H9 (cell line): ENCODE measurements around the gene NME8. TPM values are rescaled to one million over a fixed set of nuclear protein-coding genes. Genes with fewer than 3 reads are reported as not detected.

Source experiments
- DNase-seq: peaks from one replicate; pipeline ENCODE4 v3.0.0-alpha.2; 2017
- H2AFZ ChIP-seq: one replicate; pipeline ENCODE4 v1.6.1; 2013; ENCODE audit warnings: mild to moderate bottlenecking, low read length, control low read depth, moderate library complexity
- H2AK5ac ChIP-seq: 2 replicates; pipeline ENCODE4 v1.6.1; 2013; ENCODE audit warnings: low read length, control low read depth, mixed read lengths; ENCODE audit not compliant: insufficient read length
- H2BK120ac ChIP-seq: one replicate; pipeline ENCODE4 v1.6.1; 2013; ENCODE audit warnings: low read depth, mild to moderate bottlenecking, low read length, control low read depth, inconsistent platforms; ENCODE audit not compliant: poor library complexity, severe bottlenecking
- H2BK12ac ChIP-seq: 2 replicates; pipeline ENCODE4 v1.6.1; 2013; ENCODE audit warnings: low read length, control low read depth, mixed read lengths, low read depth; ENCODE audit not compliant: insufficient read length
- H2BK15ac ChIP-seq: 2 replicates; pipeline ENCODE4 v1.6.1; 2013; ENCODE audit warnings: low read depth, low read length, control low read depth
- H2BK20ac ChIP-seq: one replicate; pipeline ENCODE4 v1.6.1; 2013; ENCODE audit warnings: low read depth, mild to moderate bottlenecking, low read length, control low read depth, inconsistent platforms; ENCODE audit not compliant: poor library complexity, severe bottlenecking
- H2BK5ac ChIP-seq: 2 replicates; pipeline ENCODE4 v1.6.1; 2013; ENCODE audit warnings: low read length, control low read depth, mixed read lengths; ENCODE audit not compliant: insufficient read length
- H3K14ac ChIP-seq: 2 replicates; pipeline ENCODE4 v1.6.1; 2013; ENCODE audit warnings: low read length, control low read depth; ENCODE audit not compliant: insufficient read depth
- H3K18ac ChIP-seq: 2 replicates; pipeline ENCODE4 v1.6.1; 2013; ENCODE audit warnings: low read depth, mild to moderate bottlenecking, mixed read lengths, low read length, control low read depth; ENCODE audit not compliant: insufficient read length
- H3K23ac ChIP-seq: 2 replicates; pipeline ENCODE4 v1.6.1; 2013; ENCODE audit warnings: low read length, control low read depth, mixed read lengths, low read depth; ENCODE audit not compliant: insufficient read length
- H3K23me2 ChIP-seq: 2 replicates; pipeline ENCODE4 v1.6.1; 2013; ENCODE audit warnings: low read depth, mild to moderate bottlenecking, mixed read lengths, low read length, control low read depth; ENCODE audit not compliant: insufficient read length, poor library complexity, severe bottlenecking
- H3K27ac ChIP-seq: 2 replicates; pipeline ENCODE4 v1.5.1; 2013; ENCODE audit warnings: low read length, control low read depth, mixed read lengths, low read depth; ENCODE audit not compliant: insufficient read length
- H3K27me3 ChIP-seq: 2 replicates; pipeline ENCODE4 v1.6.1; 2013; ENCODE audit warnings: low read length, control low read depth, inconsistent platforms; ENCODE audit not compliant: insufficient read depth
- H3K4ac ChIP-seq: 2 replicates; pipeline ENCODE4 v1.6.1; 2013; ENCODE audit warnings: low read depth, mild to moderate bottlenecking, control low read depth, inconsistent platforms, low read length, moderate library complexity
- H3K4me1 ChIP-seq: 2 replicates; pipeline ENCODE4 v1.6.1; 2013; ENCODE audit warnings: low read length, control low read depth, inconsistent platforms; ENCODE audit not compliant: insufficient read depth
- H3K4me2 ChIP-seq: 2 replicates; pipeline ENCODE4 v1.6.1; 2013; ENCODE audit warnings: low read length, control low read depth, mixed read lengths; ENCODE audit not compliant: insufficient read length, insufficient read depth
- H3K56ac ChIP-seq: 2 replicates; pipeline ENCODE4 v1.6.1; 2013; ENCODE audit warnings: low read depth, mild to moderate bottlenecking, mixed read lengths, low read length, control low read depth; ENCODE audit not compliant: insufficient read length
- H3K79me1 ChIP-seq: 2 replicates; pipeline ENCODE4 v1.6.1; 2013; ENCODE audit warnings: low read depth, mild to moderate bottlenecking, moderate library complexity, low read length, control low read depth, inconsistent platforms; ENCODE audit not compliant: insufficient read depth, poor library complexity, severe bottlenecking
- H3K79me2 ChIP-seq: 2 replicates; pipeline ENCODE4 v1.6.1; 2013; ENCODE audit warnings: low read length, control low read depth, inconsistent platforms; ENCODE audit not compliant: insufficient read depth
- H3K9ac ChIP-seq: 2 replicates; pipeline ENCODE4 v1.6.1; 2013; ENCODE audit warnings: low read length, control low read depth, mixed read lengths; ENCODE audit not compliant: insufficient read length; ENCODE audit errors: extremely low read depth
- H3K9me3 ChIP-seq: one replicate; pipeline ENCODE4 v1.6.1; 2013; ENCODE audit warnings: low read depth, low read length, inconsistent platforms; ENCODE audit not compliant: control insufficient read depth
- H3T11ph ChIP-seq: one replicate; pipeline ENCODE4 v1.6.1; 2013; ENCODE audit warnings: mild to moderate bottlenecking, low read length, control low read depth, inconsistent platforms
- H4K20me1 ChIP-seq: one replicate; pipeline ENCODE4 v1.6.1; 2013; ENCODE audit not compliant: control insufficient read depth, insufficient read length, insufficient read depth
- H4K5ac ChIP-seq: 2 replicates; pipeline ENCODE4 v1.6.1; 2013; ENCODE audit warnings: low read depth, mild to moderate bottlenecking, mixed read lengths, low read length, control low read depth; ENCODE audit not compliant: insufficient read length
- H4K8ac ChIP-seq: replicated peaks from 2 replicates; pipeline ENCODE4 v1.6.1; 2013; ENCODE audit warnings: low read length, control low read depth, mixed read lengths, low read depth; ENCODE audit not compliant: insufficient read length
- H4K91ac ChIP-seq: 2 replicates; pipeline ENCODE4 v1.6.1; 2013; ENCODE audit warnings: low read depth, mild to moderate bottlenecking, moderate library complexity, mixed read lengths, low read length, control low read depth; ENCODE audit not compliant: insufficient read length
- H3K27ac Mint-ChIP-seq, 3 experiments: 2 replicates in 2 of 3; 3 replicates in 1 of 3; pipeline ENCODE4 v1.8.0; 2020 to 2021; ENCODE audit warnings: mixed read lengths in 3 of 3, mild to moderate bottlenecking in 1 of 3, moderate library complexity in 1 of 3
- H3K27me3 Mint-ChIP-seq: 2 replicates; pipeline ENCODE4 v1.8.0; 2021; ENCODE audit warnings: low read depth, mild to moderate bottlenecking, moderate library complexity, mixed read lengths
- H3K36me3 Mint-ChIP-seq, 3 experiments: 2 replicates in 2 of 3; 3 replicates in 1 of 3; pipeline ENCODE4 v1.8.0; 2020 to 2021; ENCODE audit warnings: low read depth in 3 of 3, mixed read lengths in 3 of 3; ENCODE audit not compliant: insufficient read depth in 1 of 3
- H3K4me1 Mint-ChIP-seq, 2 experiments: 2 replicates each; pipeline ENCODE4 v1.8.0; 2020; ENCODE audit warnings: mixed read lengths in 2 of 2
- H3K4me3 Mint-ChIP-seq, 2 experiments: 2 replicates in 1 of 2; 3 replicates in 1 of 2; pipeline ENCODE4 v1.8.0; 2020 to 2021; ENCODE audit warnings: mild to moderate bottlenecking in 2 of 2, mixed read lengths in 2 of 2, moderate library complexity in 1 of 2
- H3K9me3 Mint-ChIP-seq, 2 experiments: 2 replicates in 1 of 2; 3 replicates in 1 of 2; pipeline ENCODE4 v1.8.0; 2020; ENCODE audit warnings: mild to moderate bottlenecking in 2 of 2, mixed read lengths in 2 of 2, moderate library complexity in 1 of 2
- CTCF ChIP-seq: fragments of 200-600 bp; sonication (generic); conservative IDR thresholded peaks from 3 replicates; pipeline ENCODE4 v1.8.0; 2021; ENCODE audit warnings: antibody characterized with exemption, mild to moderate bottlenecking
- WGBS: extraction: QIAGEN DNeasy Blood & Tissue Kit; methylation state at CpG from one replicate; pipeline ENCODE4 v1.1.7; 2013; ENCODE audit warnings: missing lambda C conversion rate, low lambda C conversion rate, mixed read lengths; ENCODE audit not compliant: insufficient read length; ENCODE audit errors: extremely low coverage; 5-methylcytosine and 5-hydroxymethylcytosine counted together
- long read RNA-seq: library from polyadenylated mRNA; unstranded; transcript quantifications from one replicate; pipeline ENCODE4 v2.0.0, GENCODE V29; 2020
- total RNA-seq: library from RNA; stranded (reverse); gene quantifications from 2 replicates; pipeline ENCODE4 v1.2.1, GENCODE V29; 2021

Gene NME8
- total RNA-seq, result 0.33 TPM in 1 of 2 replicates, not detected in the other
- long read RNA-seq, result 0 reads

DNA sequence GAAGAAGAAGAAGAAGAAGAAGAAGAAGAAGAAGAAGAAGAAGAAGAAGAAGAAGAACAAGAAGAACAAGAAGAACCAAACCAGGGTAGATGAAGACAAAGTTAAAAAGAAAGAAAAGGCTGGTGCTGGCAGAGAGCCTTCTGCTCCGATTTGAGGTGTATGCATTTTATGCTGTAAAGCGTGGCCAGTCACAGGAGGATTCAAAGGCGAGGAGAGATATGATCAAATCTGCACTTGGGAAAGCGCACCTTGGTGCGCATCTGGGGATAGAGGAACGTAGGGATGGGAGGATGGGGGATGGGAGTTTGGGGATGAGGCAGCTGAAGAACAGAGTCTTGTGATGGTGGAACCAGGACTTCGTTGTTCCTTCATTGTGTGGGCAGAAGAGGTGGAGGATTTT lies at the start of gene NME8:
TSS of gene NME8 (plus strand) at position 301 of the 400 bp plus-strand sequence. CDS start 1,670 bp downstream, outside the sequence.
- Histone ChIP-seq H3K23me2 (no peaks in the 10 kb centered on the region), H3K18ac (no peak within 1 kb of the TSS), H3K14ac (no peak within 1 kb of the TSS), H3K4ac (no peak within 1 kb of the TSS), H3K27ac (no peak within 1 kb of the TSS), H3K27me3 (no peaks in the 10 kb centered on the region), H4K8ac (no peak within 1 kb of the TSS), H2BK120ac (no peak within 1 kb of the TSS), H2AFZ (no peak within 1 kb of the TSS), H3K9ac (no peak within 1 kb of the TSS), H3K4me1 (no peaks in the 10 kb centered on the region), H2BK15ac (no peak within 1 kb of the TSS), H3K79me1 (no peaks in the 10 kb centered on the region), H4K20me1 (no peaks in the 10 kb centered on the region), H3K56ac (no peak within 1 kb of the TSS), H4K5ac (no peak within 1 kb of the TSS), H2AK5ac (no peak within 1 kb of the TSS), H4K91ac (no peak within 1 kb of the TSS), H2BK5ac (no peak within 1 kb of the TSS), H3K4me2 (no peak within 1 kb of the TSS), H3K23ac (no peak within 1 kb of the TSS), H2BK12ac (no peak within 1 kb of the TSS), H3T11ph (no peak within 1 kb of the TSS), H3K79me2 (no peaks in the 10 kb centered on the region), H2BK20ac (no peak within 1 kb of the TSS), H3K9me3 (no peaks in the 10 kb centered on the region)
- H3K36me3 Mint-ChIP-seq, result peaks cover 0 to 7% (median 0%) of the 10 kb centered on the region in 3 experiments; a peak in 2 of 7 replicates
- no CpG with 5 or more reads among the region's 7 CpGs for WGBS
- H3K4me3 Mint-ChIP-seq, result no peak within 1 kb of the TSS
- H3K27ac Mint-ChIP-seq, result no peak within 1 kb of the TSS; a peak in 1 of 7 replicates
- H3K9me3 Mint-ChIP-seq, result peaks cover 10 to 15% of the 10 kb centered on the region in 2 experiments; a peak in 4 of 5 replicates
- no peaks in the 10 kb centered on the region for H3K4me1 Mint-ChIP-seq
- no peak for DNase-seq
- peaks cover 3% of the 10 kb centered on the region; the same call in 1 of the 2 replicates for H3K27me3 Mint-ChIP-seq
- TF ChIP-seq CTCF, result no peak
